ENCODE results near the gene RPL27.

RPL27 gene

DNA sequence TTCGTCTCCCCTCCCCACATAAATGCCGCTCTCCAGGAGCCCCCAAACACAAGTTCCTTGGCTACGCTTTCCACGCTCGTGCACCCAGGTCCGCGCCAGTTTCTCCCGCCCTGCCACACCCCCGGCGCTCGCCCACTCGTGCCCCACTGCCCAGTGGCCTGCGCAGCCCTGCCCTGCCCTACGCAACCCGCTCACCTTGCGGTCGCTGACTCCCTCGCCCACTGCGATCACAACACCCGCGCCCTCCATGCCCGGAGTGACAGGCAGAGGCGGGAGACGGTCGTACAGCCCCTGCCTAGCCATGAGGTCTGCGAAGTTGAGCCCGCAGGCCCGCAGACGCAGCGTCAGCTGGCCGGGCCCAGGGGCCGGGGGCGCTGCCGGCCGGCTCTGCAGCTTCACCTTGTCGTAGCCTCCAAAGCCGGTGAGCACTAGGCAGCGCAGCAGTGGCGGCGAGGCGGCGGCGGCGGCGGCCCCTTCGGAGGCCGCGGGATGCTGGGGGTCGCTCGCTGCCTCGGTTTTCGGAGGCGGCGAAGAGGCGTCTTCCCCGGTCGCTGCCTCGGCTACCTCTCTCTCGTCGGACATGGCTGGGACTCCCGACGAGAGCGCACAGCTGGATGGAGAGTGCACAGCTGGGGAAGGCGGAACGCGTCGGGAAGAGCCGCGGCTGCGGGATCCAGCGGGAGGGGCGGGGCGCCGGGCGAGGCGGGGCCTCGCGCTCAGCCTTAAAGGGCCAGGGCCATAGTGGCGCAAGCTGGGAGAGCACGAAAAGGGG is 23.7 kb downstream of the RPL27 start, which contains the start of gene VAT1:
Gene VAT1 (minus strand): TSS at position 645 of the 772 bp plus-strand sequence. CDS start 63 bp downstream, at position 582.
- peak; percentile 78 for DNase-seq

DNA sequence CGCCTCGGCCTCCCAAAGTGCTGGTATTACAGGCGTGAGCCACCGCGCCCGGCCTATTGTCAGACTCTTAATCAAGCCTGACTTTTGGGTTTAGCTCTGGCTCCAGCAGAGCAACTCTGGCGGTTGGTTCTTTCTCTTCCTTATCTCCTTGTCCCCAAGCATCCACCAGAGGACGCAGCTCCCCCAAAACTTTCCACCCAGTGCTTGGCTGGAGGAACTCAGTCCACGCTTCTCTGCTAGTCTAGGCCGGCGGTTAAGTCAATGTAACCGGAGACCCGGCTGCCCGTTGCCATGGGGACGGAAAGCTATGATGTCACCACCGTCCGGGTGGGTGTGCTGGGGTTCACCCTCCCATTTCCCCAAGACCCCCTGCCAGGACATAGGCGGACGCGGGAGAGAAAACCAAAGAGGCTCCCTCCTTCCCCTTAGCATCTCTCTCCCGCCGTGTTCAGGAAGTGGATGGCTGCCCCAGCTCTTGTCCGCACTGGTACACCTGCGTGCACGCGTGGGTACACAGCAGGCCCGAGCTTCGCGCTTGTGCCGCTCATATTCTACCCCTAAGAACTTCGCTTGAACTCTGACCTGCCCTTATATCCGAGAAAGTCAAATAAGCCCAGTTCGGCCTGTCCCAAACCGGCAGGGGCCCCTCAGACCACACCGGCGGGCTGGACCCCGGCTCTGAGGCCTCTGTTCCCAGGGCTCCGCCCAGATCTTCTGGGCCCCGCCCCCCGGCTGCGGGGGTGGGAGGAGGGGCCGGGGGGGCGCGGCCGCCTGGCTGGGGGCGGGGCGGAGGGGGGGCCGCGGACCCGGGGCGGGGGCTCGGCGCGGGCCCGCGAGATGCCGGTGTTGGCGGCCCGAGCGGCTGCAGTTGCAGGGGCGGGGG is 26.4 kb downstream of the RPL27 start, which contains the start of gene RND2:
Gene RND2 (plus strand): TSS at position 825 of the 883 bp plus-strand sequence. CDS start 117 bp downstream, outside the sequence.
- peak; percentile 96 for DNase-seq

DNA sequence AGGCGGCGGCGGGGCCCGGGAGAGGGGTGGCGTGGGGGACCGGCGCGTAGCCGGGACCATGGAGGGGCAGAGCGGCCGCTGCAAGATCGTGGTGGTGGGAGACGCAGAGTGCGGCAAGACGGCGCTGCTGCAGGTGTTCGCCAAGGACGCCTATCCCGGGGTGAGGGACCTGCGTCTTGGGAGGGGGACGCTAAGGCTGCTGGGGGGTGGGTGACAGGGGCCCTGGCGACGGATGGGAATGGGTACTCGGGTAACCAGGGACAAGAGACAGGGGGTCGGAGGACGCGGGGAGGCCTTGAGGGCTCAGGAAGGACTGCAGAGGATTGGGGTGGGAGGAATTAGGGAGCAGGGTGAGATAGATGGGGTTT is 27.1 kb downstream of the RPL27 start:
- no peak for DNase-seq

DNA sequence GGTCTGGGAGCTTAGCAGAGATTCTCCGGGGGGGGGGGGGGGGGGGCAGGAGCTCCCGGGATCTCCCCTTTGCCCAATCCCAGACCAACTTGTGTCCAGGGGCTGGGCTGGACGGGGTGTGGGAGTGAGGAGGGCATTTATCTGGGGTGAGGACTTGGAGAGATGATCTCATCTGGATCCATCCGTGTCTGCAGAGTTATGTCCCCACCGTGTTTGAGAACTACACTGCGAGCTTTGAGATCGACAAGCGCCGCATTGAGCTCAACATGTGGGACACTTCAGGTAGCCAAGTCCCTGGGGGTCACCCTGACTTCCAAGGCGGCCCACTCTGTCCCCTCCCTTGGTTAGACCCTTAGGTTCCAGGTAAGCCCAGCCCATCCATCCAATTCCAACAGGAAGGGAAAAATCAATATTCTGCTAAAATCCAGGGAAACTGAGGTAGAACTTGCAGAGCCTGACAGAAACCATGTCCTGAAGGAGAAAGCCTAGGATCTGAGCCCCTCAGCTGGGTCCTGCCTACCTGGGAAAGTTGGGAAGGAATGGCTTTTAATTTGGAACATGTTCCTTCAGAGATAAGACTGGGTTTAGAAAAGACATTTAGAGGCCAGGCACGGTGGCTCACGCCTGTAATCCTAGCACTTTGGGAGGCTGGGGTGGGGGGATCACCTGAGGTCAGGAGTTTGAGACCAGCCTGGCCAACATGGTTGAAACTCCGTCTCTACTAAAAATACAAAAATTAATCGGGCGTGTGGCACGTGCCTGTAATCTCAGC is 27.7 kb downstream of the RPL27 start:
- DNase-seq: no peak

DNA sequence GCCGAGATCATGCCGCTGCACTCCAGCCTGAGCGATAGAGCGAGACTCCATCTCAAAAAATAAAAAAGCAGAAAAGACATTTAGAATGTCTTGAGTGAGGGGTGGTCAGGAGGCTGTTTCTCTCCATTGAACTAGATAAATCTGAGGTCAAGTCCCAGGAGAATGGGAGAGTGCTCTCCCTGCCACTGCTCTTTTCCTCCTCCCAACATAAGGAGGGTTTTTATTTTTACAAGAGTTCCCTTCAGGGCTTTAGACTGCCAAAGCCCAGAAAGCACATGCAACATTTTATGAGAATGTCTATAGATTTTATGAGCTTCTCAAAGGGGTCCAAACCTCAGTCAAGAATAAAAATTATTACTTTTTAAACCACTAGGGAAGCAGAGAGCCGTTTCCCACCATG is 28.4 kb downstream of the RPL27 start:
- no peak for DNase-seq

DNA sequence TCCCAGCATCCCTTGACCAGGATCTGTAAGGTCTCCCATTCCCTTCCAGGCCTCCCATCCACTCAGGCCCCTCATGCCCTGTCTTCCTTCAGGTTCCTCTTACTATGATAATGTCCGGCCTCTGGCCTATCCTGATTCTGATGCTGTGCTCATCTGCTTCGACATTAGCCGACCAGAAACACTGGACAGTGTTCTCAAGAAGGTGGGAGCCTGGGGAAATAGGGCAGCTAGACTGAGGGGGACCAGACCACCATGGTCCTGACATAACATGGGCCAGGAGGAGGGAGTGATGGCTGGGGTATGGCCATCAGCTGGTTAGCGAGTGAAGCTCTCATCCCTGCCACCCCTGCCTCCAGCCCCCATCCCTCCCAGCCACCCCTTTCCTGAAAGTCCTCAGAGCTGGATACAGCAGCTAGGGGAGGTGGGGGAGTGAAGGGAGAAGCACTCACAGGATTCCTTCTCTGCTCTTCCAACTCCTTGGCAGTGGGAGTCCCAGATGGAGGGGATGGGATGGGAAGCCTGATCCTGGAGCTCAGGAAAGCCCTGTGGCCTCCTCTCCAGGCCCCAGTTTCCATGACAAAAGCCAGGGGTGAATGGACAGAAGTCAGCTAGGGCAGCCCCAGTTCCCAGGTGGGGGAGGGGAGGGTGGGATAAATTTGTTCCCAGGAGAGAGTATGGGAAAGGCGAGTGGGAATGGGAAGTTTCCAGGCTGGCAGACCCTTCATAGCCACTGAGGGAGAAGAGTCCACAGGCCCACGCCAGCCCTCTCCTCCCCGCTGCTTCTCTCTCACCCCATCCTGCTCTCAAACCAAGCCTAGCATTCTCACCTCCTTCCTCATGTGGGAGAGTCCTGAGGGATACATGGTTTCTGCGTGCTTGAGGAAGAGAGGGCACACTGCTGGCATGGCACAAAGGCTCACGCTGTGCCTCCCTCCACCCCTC is 29.1 kb downstream of the RPL27 start:
- DNase-seq: no peak

DNA sequence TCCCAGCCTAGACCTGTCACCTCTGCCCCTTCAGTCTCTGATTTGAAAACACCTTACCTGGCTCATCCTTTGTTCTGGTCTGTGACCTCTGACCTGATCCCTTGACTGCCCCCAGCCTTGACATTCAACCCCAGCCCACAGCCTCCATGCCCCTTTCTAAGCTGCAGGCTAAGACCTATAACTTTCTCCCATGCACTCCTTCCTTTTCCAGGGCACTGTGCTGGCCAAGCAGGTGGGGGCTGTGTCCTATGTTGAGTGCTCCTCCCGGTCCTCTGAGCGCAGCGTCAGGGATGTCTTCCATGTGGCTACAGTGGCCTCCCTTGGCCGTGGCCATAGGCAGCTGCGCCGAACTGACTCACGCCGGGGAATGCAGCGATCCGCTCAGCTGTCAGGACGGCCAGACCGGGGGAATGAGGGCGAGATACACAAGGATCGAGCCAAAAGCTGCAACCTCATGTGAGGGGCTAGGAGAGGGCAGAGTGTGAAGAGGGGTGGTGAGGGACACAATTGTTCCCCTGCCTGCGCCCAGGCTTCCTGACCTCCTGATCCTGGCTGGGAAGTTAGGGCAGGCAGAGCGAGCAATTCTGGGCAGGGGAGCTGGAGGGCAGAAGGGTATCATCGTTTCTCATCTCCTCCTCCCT is 30.1 kb downstream of the RPL27 start:
- no peak for DNase-seq

DNA sequence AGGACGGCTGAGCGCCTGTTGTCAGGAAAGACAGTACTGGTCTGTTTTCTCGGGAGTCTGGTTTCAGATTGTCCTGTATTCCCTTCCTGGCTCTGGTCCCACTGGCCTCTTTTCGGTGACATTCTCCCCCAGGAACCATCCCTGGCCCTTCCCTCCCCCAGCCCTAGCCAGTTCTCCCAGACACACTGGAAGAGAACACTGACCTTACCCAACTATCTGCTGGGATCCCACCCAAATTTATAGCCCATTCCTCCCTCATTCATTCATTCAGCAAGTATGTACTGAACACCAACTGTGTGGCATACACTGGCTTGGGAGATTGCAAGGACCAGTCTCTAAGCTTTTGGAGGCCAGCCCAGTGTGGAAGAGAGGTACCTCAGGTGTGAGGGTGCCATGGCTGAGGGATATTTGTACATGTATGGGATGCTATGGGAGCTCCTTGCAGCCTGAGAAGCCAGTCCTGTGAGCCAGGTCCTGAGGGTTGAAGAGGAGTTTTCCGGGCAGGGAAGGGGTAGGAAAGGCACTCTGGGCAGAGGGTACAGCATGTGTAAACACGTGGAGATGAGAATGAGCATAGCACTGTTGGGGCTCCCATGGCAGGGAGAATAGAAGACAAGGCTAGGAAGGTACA is 32.0 kb downstream of the RPL27 start:
- DNase-seq: no peak

DNA sequence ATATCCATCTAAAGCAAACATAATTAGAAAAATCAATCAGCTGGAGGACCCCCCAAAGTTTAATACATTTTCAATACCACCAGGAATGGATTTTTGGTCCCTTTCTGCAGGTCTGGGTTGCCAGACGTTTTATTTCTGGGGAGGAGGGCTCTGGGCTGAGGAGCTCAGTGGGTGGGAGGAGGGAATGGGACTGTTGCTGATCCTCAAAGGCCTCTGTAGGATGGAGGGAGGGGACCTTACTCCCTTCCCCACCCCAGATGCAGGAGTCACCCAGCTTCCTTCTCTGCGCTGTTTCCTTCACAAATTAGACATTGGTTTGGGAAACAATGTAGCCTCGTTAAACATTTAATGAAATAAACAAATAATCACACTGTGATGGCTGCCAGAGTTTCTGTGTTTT is 33.4 kb downstream of the RPL27 start:
- no peak for DNase-seq

DNA sequence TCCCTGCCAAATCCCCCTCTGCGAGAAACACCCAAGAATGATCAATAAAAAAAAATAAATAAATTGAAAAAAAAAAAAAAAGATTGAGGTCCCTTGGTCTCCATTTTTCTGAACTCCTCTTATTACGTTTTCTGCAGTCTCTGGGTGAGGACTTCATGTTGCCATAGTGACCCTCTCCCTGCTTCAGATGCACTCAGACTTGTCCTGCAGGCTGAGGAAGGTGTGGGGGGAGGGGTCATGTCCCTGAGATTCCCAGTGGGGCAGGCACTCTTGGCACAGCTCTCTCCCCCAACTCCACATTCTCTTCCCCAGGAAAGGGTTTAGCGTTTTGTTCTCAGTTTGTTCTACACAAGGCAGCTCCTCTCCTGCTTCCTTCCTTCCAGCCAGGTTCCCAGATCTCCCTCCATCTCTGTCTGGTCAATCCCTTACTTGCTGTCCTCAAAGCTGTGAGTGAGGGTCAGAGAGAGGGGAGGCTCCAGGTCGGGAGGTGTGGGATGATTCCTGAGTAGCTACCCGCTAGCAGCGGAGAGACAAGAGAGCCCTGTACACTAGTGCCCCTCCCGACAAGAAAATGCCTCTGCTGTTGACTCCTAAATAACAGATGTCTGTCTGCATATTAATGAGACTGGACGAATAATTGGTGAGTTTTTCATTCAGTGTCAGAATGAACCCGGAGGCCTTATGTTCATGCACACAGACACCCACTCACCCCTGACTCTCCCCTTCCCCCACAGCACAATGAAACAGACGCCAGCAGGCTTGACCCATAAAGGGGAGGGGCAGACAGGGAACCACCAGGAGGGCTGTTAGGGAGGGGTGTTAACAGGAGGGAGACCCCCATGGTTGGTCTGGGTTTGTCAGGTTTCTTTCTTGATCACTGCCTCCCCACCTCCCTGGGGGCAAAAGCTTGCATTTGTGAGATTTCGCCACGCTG is 36.0 kb downstream of the RPL27 start:
- no peak for DNase-seq

DNA sequence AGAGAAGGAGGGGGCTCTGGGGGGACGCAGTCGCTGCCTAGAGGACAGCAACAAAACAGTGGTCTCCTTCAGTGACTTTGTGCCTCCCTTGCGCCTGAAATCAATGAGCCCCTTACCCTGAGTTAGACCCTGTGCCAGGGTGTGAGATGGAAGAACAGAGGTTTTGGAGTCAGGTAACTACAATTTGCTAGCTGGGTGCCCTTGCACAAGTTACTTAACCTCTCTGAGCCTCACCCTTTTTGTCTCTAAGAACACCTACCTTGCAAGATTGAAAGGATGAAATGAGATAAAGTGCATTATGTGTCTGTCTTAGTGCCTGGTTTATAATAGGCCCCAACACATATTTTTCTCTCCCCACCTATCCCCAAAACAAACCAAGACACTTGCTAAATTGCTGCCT is 36.7 kb downstream of the RPL27 start:
- no peak for DNase-seq

DNA sequence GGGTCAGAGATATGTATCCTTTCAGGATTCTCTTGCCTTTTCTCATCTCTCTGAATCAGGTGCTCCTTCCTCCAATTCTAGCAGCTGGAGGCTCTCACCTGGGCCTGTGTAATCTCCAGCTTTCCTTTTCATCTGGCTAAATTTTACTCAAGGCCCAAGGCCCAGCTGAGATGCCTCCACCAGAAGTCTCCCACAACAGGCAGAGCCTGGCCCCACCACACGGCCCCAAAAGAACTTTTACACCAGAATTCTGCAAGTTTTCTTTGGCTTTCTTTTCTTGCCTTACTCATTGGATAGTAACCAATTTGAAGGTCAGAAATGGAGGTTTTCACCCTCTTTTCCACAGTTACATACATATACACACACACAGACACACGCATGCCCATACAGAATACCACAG is 41.4 kb downstream of the RPL27 start:
- DNase-seq: no peak

DNA sequence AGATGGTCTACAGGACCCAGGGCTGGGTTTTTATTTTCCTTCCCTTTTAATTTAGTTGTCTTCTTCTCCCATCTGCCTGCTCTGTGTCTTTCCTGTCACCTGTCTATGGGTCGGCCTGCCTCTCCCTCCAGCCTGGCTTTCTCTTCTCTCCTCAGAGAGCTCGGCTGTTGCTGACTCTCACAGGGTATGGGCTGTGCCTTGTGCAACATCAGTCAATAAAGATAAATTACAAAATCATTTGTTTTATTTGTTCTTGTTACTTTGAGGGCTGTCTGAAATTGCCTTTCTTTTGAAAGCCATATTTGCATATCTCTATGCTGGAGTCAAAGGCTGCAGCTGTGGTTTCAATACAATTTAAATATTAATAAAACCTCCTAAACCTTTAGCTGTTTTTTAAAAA is 42.4 kb downstream of the RPL27 start:
- DNase-seq: no peak

DNA sequence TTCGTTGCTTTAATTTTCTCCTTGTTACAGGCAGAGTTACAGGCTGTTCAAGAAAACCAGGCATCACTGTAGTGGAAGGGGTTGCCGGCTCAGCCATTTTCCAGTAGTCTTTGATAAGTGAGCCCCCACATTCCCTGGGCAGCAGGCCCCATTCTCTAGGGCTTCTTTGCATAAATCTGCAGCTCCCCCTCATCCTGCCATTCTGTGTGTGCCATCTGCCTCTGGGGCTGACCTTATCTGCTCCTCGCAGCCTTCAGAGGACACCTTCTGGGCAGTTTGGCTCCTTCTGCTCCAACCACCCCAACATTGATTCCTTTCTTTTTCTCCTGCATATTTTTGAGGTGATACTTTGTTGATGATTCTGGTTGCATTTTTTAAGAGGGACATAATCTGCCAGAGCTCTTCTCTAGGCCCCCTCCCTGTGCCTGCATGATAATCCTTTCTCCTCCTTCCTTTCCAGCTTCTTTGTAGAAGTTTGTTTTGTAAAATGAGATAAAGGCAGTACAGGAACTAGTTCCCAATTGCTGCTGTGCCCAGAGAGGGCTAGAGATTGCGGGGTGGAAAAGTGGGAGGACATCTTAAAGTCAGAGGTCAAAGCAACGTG is 43.9 kb downstream of the RPL27 start:
- DNase-seq: peak; percentile 19

DNA sequence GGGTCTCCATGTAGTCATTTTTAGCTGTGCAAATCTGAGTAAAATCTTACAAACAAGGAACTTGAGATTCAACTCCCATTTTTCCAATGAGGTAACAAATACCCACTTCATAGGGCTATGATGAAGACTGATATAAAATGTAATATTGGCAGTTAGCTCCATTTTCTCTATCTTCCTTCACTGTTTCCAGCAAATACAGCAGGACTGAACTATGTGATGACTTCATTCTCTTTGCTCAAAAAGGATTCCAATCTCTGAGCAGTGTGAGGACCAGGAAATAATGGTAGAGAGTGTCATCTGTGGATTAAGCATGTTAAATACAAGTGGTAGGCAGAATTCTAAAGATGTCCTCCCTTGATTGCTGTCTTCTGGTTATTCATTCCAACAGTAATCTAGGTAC is 45.1 kb downstream of the RPL27 start:
- peak; percentile 28 for DNase-seq

DNA sequence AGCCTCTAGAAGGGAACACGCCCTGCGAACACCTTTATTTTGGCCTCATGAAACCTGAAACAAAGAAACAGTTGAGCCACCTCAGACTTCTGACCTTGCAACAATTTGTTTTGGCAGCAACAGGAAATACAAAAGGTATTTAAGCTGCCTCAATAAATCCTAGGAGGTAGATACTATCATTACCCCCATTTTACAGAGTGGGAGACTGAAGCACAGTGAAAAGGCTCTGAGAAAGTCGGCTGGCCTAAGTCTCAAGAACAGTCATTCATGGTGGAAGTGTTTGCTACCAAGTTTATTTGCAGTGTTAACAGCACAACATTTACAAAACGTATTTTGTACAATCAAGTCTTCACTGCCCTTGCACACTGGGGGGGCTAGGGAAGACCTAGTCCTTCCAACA is 45.8 kb downstream of the RPL27 start:
- DNase-seq: no peak

DNA sequence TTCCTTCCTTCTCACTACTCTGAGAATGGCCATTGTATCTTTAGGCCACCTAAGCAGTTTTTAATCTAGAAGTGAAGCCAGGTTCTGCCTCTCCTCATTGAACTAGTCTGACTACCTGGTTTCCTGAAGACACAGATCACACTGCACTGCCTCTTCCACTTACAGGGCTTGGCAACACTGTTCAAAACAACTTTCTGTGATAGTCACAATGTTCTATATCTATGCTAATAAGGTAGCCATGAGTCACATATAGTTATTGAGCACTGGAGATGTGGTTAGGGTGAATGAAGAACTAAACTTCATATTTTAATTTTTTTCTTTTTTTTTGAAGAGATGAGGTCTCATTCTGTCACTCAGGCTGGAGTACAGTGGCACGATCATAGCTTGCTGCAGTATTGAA is 53.8 kb downstream of the RPL27 start:
- DNase-seq: no peak

Measured in fibroblast of skin of back (primary cell).